Activated T-cell treated with anti-CD3 and anti-CD28 coated beads, Interleukin-2, amount 50 U/mL, for 4 hours (primary cell): ENCODE results near the gene IL20. TPM values are rescaled to one million over a fixed set of nuclear protein-coding genes. Genes with fewer than 3 reads are reported as not detected.
A peak's percentile ranks its signal among the peaks of the same experiment; 100 is the strongest.

Experiments used
- ATAC-seq, 2 donors: fragments of 200-7000 bp; cut with Tn5 transposase; one replicate each; pipeline ENCODE4 v1.10.0; 2021
- DNase-seq: peaks from one replicate; pipeline ENCODE4 v3.0.0-alpha.2; 2020
- H3K27me3 Mint-ChIP-seq: one replicate; pipeline ENCODE4 v1.8.0; 2021; ENCODE audit warnings: low read depth, mixed read lengths
- H3K36me3 Mint-ChIP-seq: one replicate; pipeline ENCODE4 v1.8.0; 2022; ENCODE audit warnings: mixed read lengths; ENCODE audit not compliant: insufficient read depth
- H3K4me1 Mint-ChIP-seq: one replicate; pipeline ENCODE4 v1.8.0; 2021; ENCODE audit warnings: low read depth, mixed read lengths
- H3K4me3 Mint-ChIP-seq: one replicate; pipeline ENCODE4 v1.8.0; 2021; ENCODE audit warnings: mild to moderate bottlenecking, moderate library complexity, mixed read lengths
- H3K9me3 Mint-ChIP-seq: one replicate; pipeline ENCODE4 v1.8.0; 2021; ENCODE audit warnings: mixed read lengths
- total RNA-seq, 3 donors: library from RNA; stranded (reverse); gene quantifications; one replicate each; pipeline ENCODE4 v1.2.1, GENCODE V29; 2021

The IL20 gene
- total RNA-seq, 3 donors from 2014 or later = not detected

DNA sequence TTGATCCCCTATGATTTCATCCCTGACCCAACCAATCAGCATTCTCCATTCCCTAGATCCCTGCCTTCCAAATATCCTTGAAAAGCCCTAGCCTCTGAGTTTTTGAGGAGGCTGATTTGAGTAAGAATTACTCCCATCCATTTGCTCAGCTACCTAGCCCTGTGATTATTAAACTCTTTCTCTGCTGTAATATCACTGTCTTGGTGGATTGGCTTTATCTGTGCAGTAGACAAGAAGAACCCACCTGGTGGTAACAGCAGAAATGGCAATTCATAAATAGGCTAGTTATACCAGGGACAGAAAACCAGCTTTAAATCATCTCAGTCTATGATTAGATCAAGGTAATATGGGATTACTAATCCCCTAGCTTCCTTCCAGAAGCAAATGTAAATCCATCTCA is 13.0 kb downstream of the IL20 start:
- Mint-ChIP-seq H3K9me3 (peaks cover 35% of the 10 kb centered on the region), H3K4me3 (no peak overlapping the region), H3K27me3 (no peaks in the 10 kb centered on the region), H3K36me3 (peaks cover 8% of the 10 kb centered on the region), H3K4me1 (no peaks in the 10 kb centered on the region)
- no peak for DNase-seq
- ATAC-seq = no peak

- peak; percentile 66 to 75 for ATAC-seq
- H3K36me3 Mint-ChIP-seq = peaks cover 7% of the 10 kb centered on the region
- DNase-seq = no peak
- peaks cover 31% of the 10 kb centered on the region for H3K9me3 Mint-ChIP-seq
- peaks cover 3% of the 10 kb centered on the region for H3K27me3 Mint-ChIP-seq
- no peak overlapping the region for H3K4me3 Mint-ChIP-seq
- no peaks in the 10 kb centered on the region for H3K4me1 Mint-ChIP-seq
Observed at GRCh38 chr1:206880314-206880713, 14.9 kb downstream of the IL20 start.

DNA sequence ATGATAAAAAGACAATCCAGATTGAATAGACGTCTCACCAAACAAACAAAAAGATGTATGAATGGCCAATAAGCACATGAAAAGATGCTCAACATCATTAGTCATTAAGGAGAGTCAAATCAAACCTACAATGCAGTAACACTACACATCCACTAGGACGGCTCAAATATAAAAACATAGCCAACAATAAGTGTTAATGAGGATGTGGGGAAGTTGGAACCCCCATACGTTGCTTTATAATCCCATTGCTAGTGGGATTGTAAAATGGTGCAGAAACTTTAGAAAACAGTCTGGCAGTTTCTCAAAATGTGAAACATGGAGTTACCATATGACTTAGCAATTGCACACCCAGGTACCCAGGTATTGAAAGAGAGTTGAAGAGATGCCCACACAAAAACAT is 17.1 kb downstream of the IL20 start:
- no peak for DNase-seq
- H3K4me3 Mint-ChIP-seq = no peak overlapping the region
- H3K4me1 Mint-ChIP-seq = no peaks in the 10 kb centered on the region
- peaks cover 13% of the 10 kb centered on the region for H3K9me3 Mint-ChIP-seq
- ATAC-seq = no peak
- H3K36me3 Mint-ChIP-seq = peaks cover 3% of the 10 kb centered on the region
- H3K27me3 Mint-ChIP-seq = peaks cover 3% of the 10 kb centered on the region

DNA sequence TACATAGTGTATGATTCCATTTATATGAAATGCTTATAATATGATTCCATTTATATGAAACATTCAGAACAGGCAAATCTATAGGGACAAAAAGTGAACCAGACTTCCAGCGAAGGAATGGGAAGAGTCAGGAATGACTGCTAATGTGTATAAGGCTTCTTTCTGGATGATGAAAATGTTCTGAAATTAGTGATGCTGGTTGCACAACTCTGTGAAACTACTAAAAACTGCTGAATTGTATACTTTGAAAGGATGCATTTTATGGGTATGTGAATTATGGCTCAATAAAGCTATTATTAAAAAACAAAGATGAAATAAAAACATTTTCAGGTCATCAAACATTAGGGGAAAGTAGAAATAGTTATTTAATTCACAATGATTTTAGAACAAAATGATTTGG is 17.7 kb downstream of the IL20 start:
- Mint-ChIP-seq H3K4me3 (no peak overlapping the region), H3K27me3 (peaks cover 3% of the 10 kb centered on the region), H3K9me3 (peaks cover 11% of the 10 kb centered on the region), H3K36me3 (peaks cover 3% of the 10 kb centered on the region), H3K4me1 (peaks cover under 1% of the 10 kb centered on the region)
- ATAC-seq = no peak
- DNase-seq = no peak

GRCh38 chr1:206883876-206884275 is 18.5 kb downstream of the IL20 start:
- Mint-ChIP-seq H3K4me3 (no peak overlapping the region), H3K27me3 (peaks cover 3% of the 10 kb centered on the region), H3K36me3 (peaks cover 3% of the 10 kb centered on the region), H3K9me3 (peaks cover 5% of the 10 kb centered on the region), H3K4me1 (peaks cover 2% of the 10 kb centered on the region)
- no peak for DNase-seq
- ATAC-seq = no peak

DNA sequence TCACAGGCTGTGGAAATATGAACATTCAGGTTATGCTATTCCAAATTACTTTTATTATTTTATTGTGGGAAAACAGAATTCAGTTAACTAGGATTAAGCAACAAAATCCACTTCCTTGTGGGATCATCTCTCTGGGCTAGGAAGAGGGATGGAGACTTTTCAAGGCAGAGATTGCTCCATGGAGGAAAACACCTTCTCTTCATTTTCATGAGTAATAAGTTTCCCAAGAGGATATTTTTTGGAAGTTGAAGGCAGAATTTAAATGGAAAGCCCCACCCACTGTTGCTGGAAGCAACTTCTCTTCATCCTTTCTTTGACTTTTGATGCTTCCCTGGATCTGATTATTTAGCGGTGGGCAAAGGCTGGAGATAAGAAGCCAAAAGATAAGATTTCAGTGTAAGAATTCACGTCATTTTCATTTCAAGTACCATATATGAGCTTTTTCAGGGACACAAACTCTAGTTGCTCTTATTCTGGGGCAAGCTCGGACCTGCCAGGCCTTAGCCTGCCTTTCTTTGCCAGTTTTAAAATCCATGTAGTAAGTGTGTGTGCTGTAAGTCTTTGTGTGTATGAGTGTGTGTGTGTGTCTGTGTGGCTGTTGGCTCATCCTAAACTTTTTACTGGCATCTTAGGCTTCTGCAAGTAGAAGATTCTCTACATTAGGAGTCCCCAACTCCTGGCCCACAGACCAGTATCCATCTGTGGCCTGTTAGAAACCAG is 20.1 kb downstream of the IL20 start:
- DNase-seq (no peak), ATAC-seq (no peak)
- Mint-ChIP-seq H3K9me3 (no peaks in the 10 kb centered on the region), H3K4me1 (peaks cover 17% of the 10 kb centered on the region), H3K4me3 (no peak overlapping the region), H3K36me3 (no peaks in the 10 kb centered on the region), H3K27me3 (peaks cover 3% of the 10 kb centered on the region)

GRCh38 chr1:206886831-206887230 is 21.4 kb downstream of the IL20 start:
- H3K36me3 Mint-ChIP-seq = no peaks in the 10 kb centered on the region
- no peak for ATAC-seq

GRCh38 chr1:206887701-206888100 is 22.3 kb downstream of the IL20 start:
- DNase-seq = no peak
- Mint-ChIP-seq H3K27me3 (peaks cover 3% of the 10 kb centered on the region), H3K36me3 (no peaks in the 10 kb centered on the region), H3K9me3 (no peaks in the 10 kb centered on the region), H3K4me1 (peaks cover 31% of the 10 kb centered on the region), H3K4me3 (no peak overlapping the region)
- ATAC-seq = no peak

More at GRCh38 chr1:206886831-206887230, 21.4 kb downstream of the IL20 start:
- Mint-ChIP-seq H3K4me3 (no peak overlapping the region), H3K4me1 (peaks cover 30% of the 10 kb centered on the region), H3K27me3 (peaks cover 3% of the 10 kb centered on the region), H3K9me3 (no peaks in the 10 kb centered on the region)
- DNase-seq = no peak

- Mint-ChIP-seq H3K9me3 (no peaks in the 10 kb centered on the region), H3K36me3 (peaks cover 2% of the 10 kb centered on the region), H3K4me3 (no peak overlapping the region), H3K4me1 (peaks cover 41% of the 10 kb centered on the region), H3K27me3 (no peaks in the 10 kb centered on the region)
- ATAC-seq (peak; percentile 72 to 76), DNase-seq (no peak)
Observed at GRCh38 chr1:206890125-206891060, 25.0 kb downstream of the IL20 start.

DNA sequence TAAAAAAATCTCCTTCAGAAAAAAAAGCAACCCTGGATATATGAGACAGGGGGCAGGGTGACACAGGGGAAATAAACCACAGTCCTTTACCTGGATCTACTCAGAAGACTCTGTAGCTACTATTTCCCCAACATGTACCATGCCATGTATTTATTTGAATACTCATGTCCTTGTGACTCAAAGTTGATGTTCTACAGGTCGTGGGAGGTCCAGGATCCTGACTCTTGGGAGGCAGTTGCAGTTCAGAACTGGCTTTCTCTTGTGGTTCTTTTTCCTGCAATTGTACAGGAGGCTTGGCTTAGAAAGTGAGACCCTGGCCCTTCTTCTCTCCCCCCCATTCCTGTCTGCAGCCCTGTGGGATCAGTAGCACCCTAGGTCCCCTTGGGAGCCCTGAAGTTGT is 26.0 kb downstream of the IL20 start:
- no peak for DNase-seq
- Mint-ChIP-seq H3K9me3 (no peaks in the 10 kb centered on the region), H3K27me3 (no peaks in the 10 kb centered on the region), H3K4me1 (peaks cover 45% of the 10 kb centered on the region), H3K4me3 (no peak overlapping the region), H3K36me3 (peaks cover 2% of the 10 kb centered on the region)
- ATAC-seq = no peak

- DNase-seq = no peak
- Mint-ChIP-seq H3K36me3 (peaks cover 2% of the 10 kb centered on the region), H3K4me1 (peaks cover 55% of the 10 kb centered on the region), H3K9me3 (no peaks in the 10 kb centered on the region), H3K4me3 (no peak overlapping the region), H3K27me3 (no peaks in the 10 kb centered on the region)
- no peak for ATAC-seq
Observed at GRCh38 chr1:206892351-206892984, 27.0 kb downstream of the IL20 start.

DNA sequence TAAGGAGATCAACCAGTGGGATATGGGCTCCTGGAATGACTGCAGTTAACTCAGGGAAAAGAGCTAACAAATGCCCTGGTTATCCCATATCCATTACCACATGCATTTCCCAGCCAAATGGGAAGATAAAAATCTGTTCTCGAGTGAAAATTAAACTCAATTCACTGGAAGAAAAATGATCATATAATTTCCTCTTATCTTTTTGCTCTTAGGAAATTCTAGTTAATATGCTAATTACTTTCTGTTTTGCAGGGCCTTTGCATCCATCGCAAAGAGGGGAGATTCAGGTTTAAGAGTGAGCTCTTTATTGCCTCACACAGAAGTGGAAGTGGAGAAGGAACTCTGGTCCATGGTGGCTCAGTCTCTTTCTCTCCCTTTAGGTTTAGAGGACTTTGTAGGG is 28.0 kb downstream of the IL20 start:
- Mint-ChIP-seq H3K9me3 (no peaks in the 10 kb centered on the region), H3K4me3 (no peak overlapping the region), H3K4me1 (peaks cover 62% of the 10 kb centered on the region), H3K36me3 (peaks cover 2% of the 10 kb centered on the region), H3K27me3 (no peaks in the 10 kb centered on the region)
- DNase-seq = no peak
- no peak for ATAC-seq

- Mint-ChIP-seq H3K9me3 (no peaks in the 10 kb centered on the region), H3K36me3 (peaks cover 2% of the 10 kb centered on the region), H3K27me3 (no peaks in the 10 kb centered on the region), H3K4me1 (peaks cover 60% of the 10 kb centered on the region), H3K4me3 (no peak overlapping the region)
- no peak for DNase-seq
- ATAC-seq = no peak
Observed at GRCh38 chr1:206895325-206895724, 29.9 kb downstream of the IL20 start.

GRCh38 chr1:206895837-206896242 is 30.4 kb downstream of the IL20 start:
- ATAC-seq (no peak), DNase-seq (no peak)
- H3K36me3 Mint-ChIP-seq = peaks cover 6% of the 10 kb centered on the region
- peaks cover 60% of the 10 kb centered on the region for H3K4me1 Mint-ChIP-seq
- no peak overlapping the region for H3K4me3 Mint-ChIP-seq
- no peaks in the 10 kb centered on the region for H3K27me3 Mint-ChIP-seq
- no peaks in the 10 kb centered on the region for H3K9me3 Mint-ChIP-seq
